NCI-H2171 (cell line): ENCODE results near the gene JOSD2.

Experiments
- DNase-seq: peaks from one replicate; lab custom pipeline; 2025; lab: John Stamatoyannopoulos, UW

The JOSD2 gene

DNA sequence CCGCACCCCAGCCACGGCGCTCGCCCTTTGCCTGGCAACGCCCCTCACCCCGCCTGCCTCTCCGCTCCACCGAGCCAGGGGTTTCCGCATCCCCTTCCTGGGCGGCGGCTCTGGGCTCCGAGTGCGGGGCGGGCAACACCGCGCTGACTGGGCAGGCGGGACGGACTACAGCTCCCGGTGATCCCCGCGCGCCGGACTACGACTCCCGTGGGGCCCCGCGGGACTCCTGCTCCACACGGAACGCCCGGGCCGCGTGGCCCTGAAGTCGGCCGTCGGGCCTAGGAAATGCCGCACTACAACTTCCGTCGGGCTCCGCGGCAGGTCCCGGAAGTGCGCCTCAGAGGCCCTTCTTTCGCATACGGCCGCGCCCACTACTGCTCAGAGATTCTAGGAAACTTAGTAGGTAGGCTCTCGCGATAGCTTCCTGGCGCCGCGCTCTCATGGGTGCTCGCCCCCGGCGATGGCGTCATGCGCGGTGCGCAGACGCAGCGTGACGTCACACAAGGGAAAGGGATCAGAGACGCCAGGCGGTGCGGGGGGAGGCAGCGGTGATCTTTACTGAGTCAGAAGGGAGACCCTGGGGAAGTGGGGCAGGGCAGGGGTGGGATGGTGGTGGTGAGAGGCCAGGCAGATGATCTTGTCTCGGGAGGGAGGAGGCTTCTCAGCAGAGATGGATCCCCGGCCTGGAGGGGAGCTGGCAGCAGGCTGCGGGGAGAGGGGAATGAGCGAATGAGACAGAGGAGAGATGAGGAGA is at the start of gene JOSD2:
Gene JOSD2, minus strand, starts transcription at position 123 of the 754 bp plus-strand sequence. CDS start 760 bp downstream, outside the sequence.
- DNase-seq: peak; percentile 98

DNA sequence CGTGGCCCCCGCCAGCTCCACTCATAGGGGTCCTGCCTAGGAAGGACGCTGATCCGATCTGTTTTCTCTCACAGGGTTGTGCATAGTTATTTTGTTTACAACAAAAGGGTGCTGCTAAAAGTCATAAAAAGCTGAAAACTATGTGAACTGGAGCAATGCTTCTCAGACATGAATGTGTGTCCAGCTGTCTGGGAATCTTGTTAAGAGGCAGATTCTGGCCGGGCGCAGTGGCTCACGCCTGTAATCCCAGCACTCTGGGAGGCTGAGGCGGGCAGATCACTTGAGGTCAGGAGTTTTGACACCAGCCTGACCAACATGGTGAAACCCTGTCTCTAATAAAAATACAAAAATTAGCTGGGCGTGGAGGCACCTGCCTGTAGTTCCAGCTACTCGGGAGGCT is 48.6 kb upstream of the JOSD2 start:
- DNase-seq: no peak

DNA sequence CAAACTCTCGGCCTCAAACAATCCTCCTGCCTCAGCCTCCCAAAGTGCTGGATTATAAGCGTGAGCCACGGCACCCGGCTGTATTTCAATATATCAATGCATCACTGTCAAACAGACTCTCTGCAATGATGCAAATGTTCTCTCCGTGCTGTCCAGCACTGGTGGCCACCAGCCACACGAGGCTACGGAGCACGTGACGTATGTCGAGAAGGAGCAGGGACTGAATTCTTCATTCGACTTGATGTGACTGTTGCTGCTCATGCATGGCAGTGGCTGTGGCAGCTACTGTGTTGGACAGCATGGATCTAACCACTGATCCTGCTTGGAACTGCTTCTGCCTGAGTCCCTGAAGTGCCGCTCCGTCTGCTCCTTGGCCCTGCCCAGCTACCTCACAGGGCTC is 47.5 kb upstream of the JOSD2 start:
- DNase-seq: no peak

- DNase-seq: no peak
Observed at GRCh38 chr19:50558039-50558438, 47.0 kb upstream of the JOSD2 start.

- no peak for DNase-seq
Observed at GRCh38 chr19:50557009-50557613, 46.1 kb upstream of the JOSD2 start.

- peak; percentile 69 for DNase-seq
Observed at GRCh38 chr19:50556282-50557008, 45.5 kb upstream of the JOSD2 start.

GRCh38 chr19:50555450-50556281 is 44.7 kb upstream of the JOSD2 start:
- no peak for DNase-seq

GRCh38 chr19:50555033-50555432 is 44.0 kb upstream of the JOSD2 start:
- no peak for DNase-seq

GRCh38 chr19:50554212-50554611 is 43.2 kb upstream of the JOSD2 start:
- DNase-seq: no peak

- DNase-seq: no peak
Observed at GRCh38 chr19:50553134-50553703, 42.2 kb upstream of the JOSD2 start.

DNA sequence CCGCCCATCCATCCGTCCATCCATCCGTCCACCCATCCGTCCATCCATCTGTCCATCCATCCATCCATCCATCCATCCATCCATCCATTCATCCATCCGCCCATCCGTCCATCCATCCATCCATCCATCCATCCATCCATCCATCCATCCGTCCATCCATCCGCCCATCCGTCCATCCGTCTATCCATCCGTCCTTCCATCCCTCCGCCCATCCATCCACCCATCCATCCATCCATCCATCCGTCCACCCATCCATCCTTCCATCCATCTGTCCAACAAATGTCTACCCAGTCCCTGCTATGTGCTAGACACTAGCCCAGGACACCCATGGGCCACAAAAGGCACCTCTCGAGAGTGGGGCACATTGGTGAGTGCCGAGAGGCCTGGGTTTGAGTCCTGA is 41.5 kb upstream of the JOSD2 start:
- no peak for DNase-seq

- DNase-seq: no peak
Observed at GRCh38 chr19:50551715-50552187, 40.8 kb upstream of the JOSD2 start.

DNA sequence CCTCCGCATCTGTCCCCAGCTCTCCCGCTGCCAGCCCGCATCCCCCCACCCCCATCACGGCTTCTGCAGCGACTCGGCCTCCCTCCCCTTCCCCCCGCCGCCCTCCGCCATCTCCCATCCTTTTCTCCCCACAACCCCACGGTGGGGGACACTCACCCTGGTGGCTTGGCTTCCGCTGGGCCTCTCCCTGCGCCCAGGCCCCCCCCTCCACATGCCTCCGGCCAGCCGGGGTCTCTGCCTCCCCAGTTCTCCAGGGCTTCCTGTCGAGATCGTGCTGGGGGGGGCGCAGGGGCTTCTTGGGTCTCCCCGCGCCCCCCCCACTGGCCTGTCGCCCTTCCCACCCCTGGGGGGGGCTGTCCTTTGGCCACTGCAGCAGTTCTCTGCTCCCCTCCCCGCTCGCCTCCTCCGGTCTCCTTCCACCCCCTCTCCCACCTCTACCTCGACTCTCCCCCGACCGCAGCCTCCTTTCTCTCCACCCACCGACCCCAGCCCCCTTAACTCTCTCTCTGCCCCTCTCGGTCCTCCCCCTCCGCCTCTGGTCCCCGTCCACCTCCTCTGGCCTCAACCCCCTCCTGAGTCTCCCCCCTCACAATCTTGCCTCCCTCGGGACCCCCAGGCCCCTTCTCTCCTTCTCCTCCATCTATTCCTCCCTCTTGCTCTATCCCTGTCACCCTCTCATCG is 40.2 kb upstream of the JOSD2 start:
- no peak for DNase-seq

- DNase-seq: no peak
Observed at GRCh38 chr19:50550594-50550966, 39.6 kb upstream of the JOSD2 start.

DNA sequence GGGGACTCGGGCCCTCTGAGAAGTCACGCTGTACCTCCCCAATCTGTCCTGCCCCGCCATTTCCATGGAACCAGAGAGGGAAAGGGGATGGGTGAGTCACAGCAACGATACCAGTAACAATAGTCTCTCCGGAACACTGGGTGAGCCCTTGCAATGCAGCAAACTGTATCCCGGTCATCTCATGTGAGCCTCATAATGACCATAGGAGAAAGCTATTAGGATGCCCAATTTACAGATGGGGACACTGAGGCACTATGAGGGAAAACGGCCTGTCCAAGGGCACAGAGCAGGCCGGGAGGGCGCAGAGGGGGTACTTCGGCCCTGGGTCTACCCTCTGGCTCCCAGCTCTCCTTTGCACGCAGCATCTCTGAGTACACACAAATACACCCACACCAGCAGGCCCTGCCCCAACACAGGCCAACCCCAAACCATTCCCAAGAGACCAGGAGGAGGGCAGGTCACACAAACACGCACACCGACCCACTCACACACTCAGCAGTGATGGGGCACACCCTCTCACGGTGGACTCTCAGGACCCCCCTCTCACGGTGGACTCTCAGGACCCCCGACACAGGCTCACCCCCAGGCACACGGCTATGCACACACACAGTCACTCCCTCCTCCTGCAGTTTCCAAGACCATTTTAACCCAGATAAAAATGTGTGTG is 39.1 kb upstream of the JOSD2 start:
- no peak for DNase-seq

- no peak for DNase-seq
Observed at GRCh38 chr19:50549059-50549926, 38.3 kb upstream of the JOSD2 start.

DNA sequence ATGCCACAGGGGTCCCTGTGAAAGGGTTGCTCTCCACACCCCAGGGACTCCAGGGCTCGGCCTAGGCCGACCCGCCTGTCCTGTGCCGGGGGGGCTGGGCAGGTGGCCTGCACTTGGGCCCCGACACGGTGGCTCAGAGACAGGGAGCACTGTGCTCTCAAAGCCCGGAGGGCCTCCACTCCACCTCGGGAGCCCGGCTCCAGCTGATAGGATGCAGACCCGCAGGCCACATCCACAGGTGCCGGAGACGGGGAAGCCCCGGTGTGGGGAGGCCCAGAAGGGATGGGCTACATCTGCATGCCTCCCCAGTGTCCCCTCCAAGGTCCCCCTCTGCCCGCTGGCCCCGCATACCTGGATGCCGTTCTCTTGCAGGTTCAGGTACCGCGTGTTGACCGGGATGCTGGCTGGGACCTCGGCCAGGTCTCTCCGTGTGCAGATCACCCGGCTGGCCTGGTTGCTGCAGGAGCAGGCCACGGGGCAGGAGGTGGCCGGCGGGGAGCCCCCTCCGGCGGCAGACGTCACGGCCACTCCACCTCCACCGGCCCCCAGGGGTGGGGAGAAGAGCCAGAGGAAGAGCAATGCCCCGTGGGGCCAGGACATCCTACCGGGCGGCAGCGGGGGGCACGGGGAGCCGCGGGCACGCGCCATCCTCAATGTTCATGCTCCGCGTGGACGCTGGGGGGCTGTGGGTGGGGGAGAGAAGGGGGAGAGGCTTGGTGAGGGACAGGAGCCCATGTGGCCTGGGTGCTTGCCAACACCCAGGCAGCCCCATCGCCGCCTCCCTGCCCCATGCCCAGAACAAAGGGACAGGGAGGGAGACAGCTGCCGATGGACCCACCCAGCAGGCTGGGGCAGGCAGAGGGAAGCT is 37.4 kb upstream of the JOSD2 start:
- no peak for DNase-seq

DNA sequence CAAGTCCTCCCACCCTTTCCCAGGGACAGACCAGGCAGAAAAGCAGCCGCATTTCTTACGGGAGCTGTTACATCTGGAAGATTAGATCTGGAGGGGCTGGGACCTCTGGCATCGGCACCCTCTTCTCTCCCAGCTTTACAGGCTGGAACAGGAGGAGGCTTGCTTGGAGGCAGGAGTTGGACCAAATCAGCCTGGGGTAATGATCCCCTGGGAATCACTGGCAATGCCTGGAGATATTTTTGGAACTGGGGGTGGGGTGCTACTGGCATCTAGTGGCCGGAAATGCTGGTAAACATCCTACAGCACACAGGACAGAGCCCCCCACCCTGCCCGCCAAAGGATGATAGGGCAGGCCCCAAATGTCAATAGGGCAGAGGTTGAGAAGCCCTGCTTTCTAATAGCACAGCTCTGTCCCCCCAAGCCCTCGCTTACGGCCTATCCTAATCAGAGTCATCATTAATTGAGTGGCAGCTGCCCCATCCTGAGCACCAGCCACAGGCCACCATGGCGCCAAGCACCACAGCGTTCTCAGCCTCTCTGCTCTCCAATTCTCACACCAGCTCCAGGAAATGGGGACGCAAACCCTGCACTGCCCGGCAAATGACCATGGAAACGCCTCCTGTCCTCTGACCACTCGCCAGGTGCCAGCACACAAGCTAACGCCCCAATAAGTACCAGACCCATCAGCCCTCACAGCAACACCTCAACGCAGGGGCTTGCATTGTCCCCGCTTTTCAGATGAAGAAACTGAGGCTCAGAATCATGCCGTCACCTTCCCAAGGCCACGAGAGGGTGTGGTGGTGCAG is 36.6 kb upstream of the JOSD2 start:
- no peak for DNase-seq
